ENCODE data around the gene YIPF5.

YIPF5 gene

DNA sequence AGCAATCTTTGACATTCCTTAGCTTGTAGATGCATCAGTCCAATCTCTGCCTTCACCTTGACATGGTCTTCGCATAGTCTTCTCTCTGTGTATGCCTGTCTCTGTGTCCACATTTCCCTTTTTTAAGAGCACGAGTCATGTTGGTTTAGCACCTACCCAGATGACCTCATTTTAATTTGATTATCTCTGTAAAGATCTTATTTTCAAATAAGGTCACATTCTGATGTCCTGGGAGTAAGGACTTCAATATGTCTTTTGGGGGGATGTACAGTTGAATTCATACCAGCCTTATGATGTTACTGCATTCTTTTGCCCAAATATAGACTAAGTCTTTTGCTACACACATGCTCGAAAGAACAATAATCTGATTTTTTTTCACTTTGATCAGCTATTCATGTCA lies 7.1 kb upstream of the YIPF5 start:
- no peak for DNase-seq
- peak; percentile 75 for ATAC-seq

DNA sequence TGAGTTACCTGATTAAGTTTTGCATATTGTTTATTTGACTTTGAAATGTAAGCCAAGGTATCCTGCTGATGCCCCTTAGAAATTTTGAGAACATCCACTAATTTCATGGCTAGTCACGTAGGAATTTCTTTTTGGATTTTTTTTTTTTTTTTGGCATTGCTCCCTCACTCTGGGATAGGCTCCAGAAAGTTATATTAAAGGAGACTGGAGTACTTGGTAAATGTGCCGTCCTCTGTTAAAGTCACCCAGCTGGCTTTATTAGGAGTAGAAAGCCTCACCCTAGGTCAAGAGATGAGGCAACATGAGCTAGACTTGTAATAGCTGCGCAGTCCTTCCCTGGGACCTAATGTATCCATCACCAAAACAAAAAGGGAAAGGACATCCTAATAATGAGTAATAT lies 3.3 kb upstream of the YIPF5 start:
- DNase-seq = no peak

DNA sequence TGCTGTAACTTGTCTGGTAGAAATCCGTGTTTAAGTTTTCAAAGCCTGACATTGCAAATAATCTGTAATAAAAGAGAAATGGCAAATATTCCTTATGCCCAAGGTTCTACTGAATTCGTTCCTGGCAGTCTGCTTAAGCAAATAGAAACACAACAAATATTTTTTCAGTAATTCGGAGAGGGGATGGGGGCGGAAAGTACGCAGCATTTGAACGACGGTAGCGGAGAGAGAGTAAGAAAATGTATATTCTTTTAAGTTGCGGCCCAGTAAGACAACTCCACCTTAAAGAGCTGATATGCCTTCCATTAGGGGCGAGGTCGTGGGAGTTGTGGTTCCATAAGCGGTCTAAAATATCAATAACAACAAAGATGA lies 569 bp downstream of the YIPF5 start:
- DNase-seq (no peak), ATAC-seq (no peak)

More for the DNA sequence above, 3.3 kb upstream of the YIPF5 start:
- ATAC-seq = no peak

DNA sequence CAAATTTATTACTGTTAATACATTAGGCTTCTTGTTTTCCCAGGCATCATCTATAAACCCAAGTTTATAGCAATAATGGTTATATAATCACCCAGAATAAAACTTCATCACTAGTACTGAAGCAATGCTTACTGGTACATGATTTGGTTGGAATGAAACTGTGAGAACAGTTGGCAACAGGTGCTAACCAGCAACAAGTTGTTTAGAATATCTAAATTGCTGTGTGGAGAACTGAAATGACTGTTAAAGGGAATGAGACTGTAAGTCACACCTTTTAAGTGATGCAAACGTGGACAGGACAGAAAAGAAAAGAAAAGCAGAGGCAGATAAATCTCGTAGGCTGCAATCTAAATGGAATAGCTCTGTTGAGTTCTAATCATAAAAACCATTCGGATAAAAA lies 2.5 kb downstream of the YIPF5 start:
- DNase-seq (no peak), ATAC-seq (no peak)

DNA sequence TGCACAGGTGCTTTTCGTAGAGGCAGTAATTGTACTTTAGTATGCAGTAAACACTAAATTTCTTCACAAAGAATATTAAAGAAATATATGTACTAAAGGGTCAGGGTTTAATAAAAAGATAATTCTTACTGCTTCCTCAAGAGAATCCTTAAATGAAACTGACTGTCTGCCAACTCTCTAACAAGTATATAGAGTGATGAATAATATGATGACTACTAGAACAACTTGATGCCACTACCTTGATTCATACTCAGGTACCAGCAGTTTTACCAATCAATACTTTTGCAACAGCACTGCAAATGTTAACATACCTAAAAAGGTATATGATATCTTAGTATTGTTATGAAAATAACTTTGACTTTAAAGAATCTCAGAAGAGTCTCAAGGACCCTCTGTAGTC lies 3.8 kb downstream of the YIPF5 start:
- DNase-seq (no peak), ATAC-seq (no peak)

DNA sequence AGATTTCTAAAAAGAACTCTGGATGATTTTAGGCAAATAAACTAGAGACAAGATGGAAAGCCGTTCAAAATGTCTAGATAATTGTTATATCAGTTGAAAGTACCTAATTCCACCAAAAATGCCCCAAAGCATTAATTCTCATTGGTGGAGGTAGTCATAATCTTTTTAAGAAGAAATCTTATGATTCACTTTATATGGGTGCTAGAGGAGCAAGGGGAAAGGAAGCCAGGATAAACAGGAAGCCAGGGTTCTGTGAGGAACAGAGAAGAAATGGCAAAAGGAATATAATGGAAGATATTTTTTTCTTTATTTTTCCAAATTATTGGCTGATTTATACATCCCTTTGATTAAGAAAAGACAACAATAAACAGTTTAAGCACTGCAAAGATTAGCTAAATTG lies 7.8 kb downstream of the YIPF5 start:
- DNase-seq = no peak
- no peak for ATAC-seq

DNA sequence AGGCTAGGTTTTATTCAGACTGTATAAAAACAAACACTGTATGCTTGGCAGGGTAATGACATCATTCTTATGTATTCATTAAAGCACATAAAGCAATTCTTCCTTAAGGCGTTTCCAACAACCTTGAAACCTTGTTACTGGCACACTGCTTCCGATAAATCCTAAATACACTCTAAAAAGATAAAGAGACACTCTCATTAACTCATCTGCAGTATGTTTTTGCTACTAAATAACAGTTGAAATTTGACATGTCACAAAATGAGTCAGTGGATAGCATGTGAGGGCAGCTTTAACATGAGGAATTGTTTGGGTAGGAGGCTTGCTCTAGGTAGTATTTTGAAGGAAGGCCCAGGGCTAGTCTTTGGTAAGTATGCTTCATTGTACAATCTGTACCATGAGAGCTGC lies 13.7 kb downstream of the YIPF5 start:
- ATAC-seq = no peak
- DNase-seq = no peak

DNA sequence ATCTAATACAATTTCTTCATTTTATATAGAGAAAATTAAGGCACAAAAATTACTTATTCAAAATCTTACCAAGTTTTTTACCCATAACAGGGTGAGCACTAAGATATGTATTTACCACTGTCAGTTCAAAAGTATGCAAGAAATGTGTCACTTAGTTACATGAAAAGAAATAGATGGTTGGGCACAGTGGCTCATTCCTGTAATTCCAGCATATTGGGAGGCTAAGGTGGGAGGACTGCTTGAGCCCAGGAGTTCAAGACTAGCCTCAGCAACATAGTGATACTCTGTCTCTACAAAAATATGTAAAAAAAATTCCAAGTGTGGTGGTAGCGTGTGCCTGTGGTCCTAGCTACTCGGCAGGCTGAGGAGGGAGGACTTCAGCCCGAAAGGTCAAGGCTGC lies 19.4 kb downstream of the YIPF5 start:
- DNase-seq = no peak

DNA sequence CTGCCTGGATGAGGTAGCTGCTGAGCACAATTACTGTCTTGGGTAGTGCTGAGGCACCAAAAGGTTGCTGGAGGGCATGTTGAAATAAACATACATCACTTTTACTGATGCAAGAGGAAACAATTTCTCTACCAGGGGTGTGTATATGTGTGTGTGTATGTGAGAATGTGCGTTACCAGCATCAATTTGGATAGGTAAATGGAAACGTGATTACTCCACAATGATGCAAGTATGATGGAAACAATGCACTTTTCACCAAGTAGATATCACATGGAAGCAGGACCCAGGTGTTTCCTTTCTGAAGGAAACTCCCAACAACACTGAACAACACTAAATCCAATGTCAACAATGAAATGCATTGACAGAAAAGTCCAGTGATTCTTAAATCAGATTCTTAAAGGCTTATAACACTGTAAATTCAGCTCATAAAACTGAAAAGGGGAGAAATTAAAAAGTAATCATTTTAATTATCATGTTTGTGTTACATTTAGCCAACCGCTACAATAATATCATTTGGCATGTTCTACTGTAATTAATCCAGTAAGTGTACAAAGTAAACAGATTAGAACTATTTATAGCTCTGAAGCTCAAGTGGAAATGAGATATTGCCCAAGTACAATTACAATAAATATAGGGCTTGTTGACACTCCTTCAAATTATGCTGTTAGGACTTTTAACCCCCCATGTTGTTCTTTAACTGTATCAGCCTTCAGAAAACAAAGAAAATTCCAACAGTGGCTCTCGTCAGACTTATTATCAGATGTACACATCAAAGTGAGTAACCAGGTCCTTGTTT lies 25.3 kb downstream of the YIPF5 start:
- ATAC-seq = no peak
- no peak for DNase-seq

More for the DNA sequence above, 19.4 kb downstream of the YIPF5 start:
- ATAC-seq = no peak

DNA sequence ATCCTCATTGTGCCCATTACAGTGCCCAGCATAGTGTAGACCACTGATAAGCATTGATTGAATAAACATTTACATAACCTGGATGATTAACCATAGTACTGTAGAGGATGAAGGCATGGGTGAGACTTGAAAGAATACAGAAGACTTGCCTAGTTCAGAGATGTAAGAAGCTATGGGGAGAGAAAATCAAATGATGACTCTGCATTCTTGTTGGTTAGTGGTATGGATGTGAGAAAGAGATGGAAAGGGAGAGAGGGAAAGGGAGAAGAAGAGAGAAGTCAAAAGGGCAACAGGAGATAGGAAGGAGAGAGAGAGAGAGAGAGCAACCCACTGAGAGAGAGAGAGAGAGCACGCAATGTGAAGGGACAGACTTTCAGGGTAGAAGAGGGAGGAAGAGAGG lies 26.8 kb downstream of the YIPF5 start:
- ATAC-seq = no peak
- no peak for DNase-seq

DNA sequence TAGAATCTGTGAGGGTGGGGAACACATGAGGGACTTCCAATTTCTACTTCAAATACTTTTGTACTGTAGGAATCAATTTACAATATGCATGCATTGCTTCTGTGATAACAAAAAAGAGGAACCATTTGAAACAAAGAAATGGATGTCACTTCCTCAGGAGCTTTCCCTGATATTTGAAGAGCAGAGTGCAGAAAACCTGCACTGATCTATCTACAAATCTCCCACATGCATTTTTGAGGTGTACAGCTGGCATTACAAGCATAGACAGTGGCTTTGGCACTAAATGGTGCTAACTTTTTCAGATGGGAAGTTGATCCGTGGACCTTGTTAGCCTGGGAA lies 27.7 kb downstream of the YIPF5 start:
- no peak for ATAC-seq

DNA sequence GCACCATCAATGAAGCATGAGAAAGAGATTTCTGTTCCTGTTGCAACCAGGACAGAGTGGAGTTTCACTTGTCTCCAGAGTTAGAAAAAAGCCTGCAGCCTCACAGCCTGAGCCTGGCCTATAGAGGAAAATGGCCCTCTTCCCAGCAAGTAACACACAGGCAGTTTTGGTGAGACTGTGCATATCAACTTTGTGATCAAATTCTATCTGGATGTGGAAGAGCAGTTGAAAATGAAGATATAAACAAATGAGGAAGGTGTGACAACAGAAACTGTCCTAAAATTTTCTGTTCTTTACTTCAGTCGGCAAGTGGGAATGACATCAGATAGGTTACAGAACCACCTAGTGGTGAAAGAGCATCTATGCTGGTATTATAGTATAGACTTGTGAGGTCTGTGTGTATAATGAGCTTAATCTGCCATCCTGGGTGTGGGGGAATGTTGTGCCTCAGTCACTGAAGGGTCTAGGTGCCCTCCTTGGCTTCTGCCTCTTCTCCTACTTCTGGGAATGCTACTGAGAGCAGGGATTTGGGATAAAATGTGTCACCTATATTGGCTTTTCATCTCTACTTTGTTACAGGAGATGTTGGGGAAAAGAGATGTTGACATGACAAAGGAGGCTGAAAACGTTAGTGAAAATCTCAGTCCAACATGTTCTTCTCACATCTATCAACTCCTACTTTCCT lies 28.2 kb downstream of the YIPF5 start:
- DNase-seq (no peak), ATAC-seq (peak; percentile 73)

More for the DNA sequence above, 27.7 kb downstream of the YIPF5 start:
- DNase-seq = no peak

DNA sequence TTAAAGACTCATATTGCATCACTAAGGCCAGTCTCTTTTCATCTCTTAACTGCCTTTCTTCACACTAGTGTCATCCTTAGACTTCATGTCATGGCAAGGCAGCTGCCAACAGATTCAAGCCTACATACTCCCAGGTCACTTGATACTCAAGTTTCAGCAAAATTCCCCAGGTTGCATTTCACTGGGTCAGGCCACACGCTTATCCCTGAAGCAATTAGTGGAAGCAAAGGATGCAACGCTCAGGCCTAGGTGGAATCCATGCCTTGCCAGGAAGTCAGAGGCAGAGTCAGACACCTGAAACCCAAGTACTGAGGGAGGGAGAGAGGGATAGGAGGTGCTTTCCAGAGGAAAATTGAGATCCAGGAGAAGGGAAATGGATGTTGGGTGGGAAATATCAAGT lies 28.9 kb downstream of the YIPF5 start:
- ATAC-seq (no peak), DNase-seq (no peak)

DNA sequence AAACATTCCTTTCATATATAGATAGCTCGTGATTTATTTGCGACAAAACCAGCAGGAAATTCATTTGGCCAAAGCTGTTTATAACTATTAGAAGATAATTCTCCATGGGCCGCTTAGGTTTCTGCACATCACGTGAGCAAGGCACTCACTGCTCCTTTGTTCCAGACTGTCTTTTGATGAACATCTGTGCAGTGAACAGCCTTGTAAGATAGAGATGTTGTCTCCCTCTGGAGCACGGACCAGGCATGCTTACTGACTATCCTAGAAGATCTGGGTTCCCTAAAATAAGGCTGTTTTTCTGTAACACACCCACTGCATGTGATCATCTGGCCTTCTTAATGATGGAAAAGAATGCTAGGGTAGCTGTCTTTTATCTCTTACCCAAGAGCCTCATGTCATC lies 30.9 kb downstream of the YIPF5 start:
- ATAC-seq (no peak), DNase-seq (no peak)

DNA sequence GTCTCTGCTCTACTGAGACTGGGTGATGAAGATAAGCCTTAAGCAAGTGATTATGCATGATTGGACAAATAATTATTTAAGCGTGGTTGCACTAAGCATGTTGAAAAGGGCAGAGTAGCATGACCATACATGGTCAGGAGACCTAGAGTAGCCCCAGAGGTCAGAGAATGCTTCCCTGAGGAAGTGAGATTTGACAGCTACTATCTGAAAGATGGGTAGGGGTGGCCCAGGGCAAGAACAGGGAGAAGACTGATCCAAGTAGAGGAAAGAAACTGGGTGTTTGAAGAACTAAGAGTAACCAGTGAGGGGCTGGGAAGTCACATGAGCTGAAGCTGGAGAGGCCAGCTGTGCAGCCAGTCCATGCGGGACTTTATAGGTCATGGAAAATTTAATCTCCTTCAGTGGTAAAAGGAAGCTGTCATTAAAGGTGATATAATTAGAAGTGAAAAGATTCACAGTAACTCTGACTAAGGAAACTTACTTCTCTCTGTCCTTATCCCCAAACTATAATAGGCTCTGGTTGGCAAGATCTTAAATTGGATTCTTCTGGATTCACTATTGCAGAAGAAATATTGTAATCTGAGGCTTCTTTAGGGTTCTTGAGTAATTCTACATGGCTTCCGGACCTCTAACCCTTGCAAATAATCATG lies 35.2 kb downstream of the YIPF5 start:
- ATAC-seq = no peak
- no peak for DNase-seq

DNA sequence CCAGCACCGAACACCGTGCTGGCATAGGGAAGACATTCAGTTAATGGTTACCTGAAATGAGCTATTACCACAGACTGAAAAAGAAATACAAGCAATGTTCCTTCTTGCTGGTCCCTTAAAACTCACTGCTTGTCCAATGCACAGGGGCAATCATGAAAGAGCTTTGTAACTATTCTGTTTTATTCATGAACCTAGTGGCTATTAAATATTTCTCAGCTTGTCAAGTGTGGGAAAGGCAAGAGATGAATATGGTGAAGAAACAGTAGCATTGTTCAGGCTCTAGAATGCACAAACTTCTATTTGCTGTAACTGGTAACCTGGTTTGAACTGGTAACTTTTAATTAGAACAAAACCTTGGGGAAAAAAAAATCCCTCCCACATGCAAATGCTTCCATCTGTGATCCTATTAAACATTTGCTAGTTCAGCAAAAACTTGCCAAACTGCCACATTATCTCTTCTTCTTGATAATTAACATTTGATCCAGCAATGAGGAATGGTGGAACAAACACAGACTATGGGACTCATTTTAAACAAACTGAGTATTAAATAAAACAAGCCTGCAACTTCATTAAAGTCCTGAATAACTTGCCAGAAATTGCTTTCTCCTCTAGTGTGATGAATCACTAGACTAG lies 36.1 kb downstream of the YIPF5 start:
- ATAC-seq = no peak
- no peak for DNase-seq

DNA sequence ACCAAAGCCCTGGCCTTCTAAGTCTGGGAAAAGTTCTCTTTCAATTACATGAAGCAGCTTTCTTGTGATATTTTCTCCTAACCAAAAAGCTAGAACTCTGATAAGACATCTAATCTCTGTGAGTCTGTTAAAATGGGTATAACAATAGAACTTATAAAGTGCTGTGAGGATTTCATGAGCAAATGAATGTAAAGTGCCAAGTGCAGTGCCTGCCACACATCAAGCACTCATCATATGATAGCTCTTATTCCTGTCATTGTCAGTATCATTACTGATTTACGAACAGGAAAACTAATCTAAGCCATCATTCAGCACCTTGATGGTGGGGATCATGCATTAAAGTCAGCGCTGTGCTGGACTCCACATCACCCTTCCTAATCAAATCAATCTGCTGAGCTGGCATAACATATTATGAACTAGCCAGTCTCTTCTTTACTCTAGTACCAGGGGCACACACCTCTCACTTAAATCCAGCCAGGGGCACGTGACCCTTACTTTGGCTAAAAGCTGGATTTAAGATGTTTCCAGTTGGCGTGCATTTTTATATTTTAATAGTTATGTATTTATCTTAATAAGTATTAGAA lies 37.3 kb downstream of the YIPF5 start:
- ATAC-seq (no peak), DNase-seq (no peak)

DNA sequence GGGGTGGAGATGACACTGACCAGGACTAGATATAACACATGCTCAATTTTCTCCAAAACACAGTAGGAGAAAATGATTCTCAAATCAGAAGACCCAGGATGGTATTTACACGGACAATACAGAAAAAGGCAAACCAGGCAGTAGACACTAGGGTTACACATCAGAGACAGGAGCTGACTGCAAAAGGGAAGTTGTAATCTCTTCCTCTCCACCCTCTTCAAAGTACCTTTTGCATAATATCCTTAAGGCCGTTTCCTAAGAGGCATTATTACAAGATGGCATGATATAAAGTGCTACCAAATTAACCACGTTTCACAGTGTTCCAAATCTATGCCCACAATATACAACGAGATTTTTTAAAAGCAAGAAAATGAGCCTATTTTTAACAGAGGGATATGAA lies 39.2 kb downstream of the YIPF5 start:
- no peak for DNase-seq
- ATAC-seq = no peak

DNA sequence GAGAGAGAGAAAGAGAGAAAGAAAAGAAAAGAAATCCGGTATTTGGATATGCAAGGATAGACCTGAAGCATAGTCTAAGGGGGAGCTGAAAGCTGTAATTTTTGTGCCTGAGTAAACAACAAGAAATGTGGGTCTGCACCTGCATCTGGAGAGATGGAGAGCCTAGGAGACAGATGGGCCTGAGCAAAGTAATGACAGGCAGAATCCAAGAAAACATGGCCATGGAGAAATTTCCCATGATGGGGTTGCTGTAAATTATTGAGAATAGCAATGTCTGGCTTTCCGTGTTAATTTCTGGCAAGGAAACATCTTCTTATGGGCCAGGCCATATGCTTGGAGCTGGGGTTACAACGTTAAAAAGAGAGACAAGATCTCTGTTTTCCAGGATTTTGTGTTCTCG lies 40.2 kb downstream of the YIPF5 start:
- no peak for ATAC-seq
- no peak for DNase-seq

DNA sequence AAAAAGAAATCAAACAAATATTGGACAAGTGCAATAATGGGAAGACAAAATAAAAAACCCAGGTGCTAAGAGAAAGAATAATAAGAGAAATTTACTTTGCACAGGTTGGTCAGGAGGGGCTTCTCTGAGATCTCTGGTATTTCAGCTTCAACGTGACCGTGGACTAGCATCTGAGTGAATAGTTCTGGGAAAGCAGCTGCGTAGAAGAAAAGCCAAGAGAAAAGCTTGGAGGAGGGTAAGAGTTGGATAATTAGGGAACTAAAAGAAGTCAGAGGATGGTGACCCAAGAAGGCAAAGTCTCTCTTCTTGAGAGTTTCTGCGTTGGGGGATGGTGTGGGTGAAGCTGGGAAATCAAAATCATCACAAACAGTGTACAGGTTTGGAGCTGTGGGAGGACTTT lies 41.6 kb downstream of the YIPF5 start:
- no peak for DNase-seq
- ATAC-seq = no peak

DNA sequence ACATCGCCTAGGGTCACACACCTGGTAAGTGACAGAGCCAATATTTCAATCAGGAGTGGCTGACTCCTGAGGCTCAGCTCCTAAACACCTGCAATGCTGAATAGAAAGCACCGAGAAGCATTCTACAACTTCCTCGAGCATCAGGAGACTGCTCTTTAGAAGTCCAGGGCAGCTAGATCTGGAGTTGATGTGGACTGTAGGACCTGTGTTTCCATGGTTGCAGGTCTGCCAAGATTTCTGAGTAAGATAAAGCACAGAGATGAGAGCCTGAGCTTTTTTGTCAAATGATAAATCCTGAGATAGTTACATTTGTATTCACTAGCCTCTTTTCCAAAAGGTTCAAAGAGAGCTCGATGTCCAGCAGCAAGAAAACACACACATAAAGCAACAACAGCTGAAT lies 43.8 kb downstream of the YIPF5 start:
- ATAC-seq (no peak), DNase-seq (no peak)

DNA sequence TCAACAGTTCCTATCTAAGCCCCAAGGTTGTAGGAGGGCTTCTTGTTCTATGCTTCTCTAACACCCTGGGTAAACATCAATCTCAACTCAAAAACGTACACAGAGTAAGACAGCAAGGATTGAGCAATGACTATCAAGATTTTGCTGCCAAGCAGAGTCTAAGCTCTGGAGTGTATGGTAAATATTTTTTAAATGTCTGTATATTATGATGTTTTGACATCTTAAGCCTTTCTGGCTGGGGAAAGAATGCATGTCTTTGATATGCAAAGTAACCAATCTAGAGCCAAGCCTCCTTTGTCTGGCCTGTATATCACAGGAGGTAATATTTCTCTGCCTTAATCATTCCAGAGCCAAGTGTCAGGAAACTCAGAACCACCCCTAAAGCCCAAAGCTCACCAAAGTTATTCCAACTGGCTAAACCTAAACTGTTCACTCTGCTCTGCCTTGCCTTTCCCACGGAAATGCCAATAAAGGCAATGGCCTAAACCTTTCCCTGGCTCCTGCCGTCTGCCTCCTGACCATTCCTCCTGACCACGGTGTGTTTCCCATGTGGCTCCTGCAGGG lies 45.2 kb downstream of the YIPF5 start:
- ATAC-seq (no peak), DNase-seq (no peak)
